Liver (tissue), 3 donors: ENCODE data around the gene CACNA1S.

Source experiments
- HNF4G ChIP-seq: IDR thresholded peaks from 2 replicates; pipeline ENCODE4 v1.6.1; 2016; ENCODE audit warnings: antibody characterized with exemption
- RAD21 ChIP-seq, 2 donors: IDR thresholded peaks; 2 replicates each; pipeline ENCODE4 v1.6.1; 2016; ENCODE audit warnings: antibody characterized with exemption in 2 of 2, mild to moderate bottlenecking in 2 of 2
- TF ChIP-seq, protein P1 (sequence below): fragments of 150-350 bp; IDR thresholded peaks from 2 replicates; pipeline ENCODE4 v1.5.1; 2017; ENCODE audit warnings: improper control_type of control experiment, low read depth, low read length; ENCODE audit not compliant: missing input control
- TF ChIP-seq, protein P2 (sequence below): IDR thresholded peaks from 2 replicates; pipeline ENCODE4 v1.6.1; 2016; ENCODE audit warnings: antibody characterized with exemption, mild to moderate bottlenecking
- TF ChIP-seq, protein P3 (sequence below): IDR thresholded peaks from 2 replicates; pipeline ENCODE4 v1.6.1; 2016; ENCODE audit warnings: antibody characterized with exemption
- TF ChIP-seq, protein P4 (sequence below): IDR thresholded peaks from 2 replicates; pipeline ENCODE4 v1.6.1; 2016; ENCODE audit warnings: antibody characterized with exemption
- donor health status: healthy.
- donor health status: healthy.

DNA sequence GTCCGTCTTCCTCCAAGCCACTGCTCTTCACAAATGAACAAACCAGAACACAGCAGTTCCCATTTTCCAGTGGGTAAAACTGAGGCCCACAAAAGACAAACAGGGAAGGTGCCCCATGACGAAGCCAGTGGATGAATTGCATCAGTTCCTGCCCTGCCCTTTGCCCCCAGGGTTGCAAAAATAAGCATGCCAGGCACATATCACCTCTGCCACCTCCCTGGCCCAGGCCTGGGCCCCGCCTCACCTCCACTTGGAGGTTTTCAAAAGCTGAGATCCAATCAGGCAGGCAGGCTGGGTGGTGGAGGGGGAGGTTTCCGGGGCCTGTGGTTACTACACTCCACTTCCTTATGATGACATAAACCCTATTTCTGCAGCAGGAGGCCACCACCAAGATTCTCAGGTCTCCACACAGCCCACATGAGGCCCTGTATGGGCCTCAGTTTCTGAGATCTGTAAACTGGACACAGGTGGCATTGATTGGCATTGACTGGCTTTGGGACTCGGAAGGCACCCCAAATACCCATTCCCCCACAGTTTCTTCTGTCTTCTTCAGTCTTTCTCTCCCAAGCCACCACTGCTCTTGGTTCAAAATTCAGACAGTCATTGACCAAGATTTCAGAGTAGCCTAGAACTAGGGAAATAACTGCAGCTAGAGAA is 92.8 kb downstream of the CACNA1S start:
- TF ChIP-seq, protein P1, sequence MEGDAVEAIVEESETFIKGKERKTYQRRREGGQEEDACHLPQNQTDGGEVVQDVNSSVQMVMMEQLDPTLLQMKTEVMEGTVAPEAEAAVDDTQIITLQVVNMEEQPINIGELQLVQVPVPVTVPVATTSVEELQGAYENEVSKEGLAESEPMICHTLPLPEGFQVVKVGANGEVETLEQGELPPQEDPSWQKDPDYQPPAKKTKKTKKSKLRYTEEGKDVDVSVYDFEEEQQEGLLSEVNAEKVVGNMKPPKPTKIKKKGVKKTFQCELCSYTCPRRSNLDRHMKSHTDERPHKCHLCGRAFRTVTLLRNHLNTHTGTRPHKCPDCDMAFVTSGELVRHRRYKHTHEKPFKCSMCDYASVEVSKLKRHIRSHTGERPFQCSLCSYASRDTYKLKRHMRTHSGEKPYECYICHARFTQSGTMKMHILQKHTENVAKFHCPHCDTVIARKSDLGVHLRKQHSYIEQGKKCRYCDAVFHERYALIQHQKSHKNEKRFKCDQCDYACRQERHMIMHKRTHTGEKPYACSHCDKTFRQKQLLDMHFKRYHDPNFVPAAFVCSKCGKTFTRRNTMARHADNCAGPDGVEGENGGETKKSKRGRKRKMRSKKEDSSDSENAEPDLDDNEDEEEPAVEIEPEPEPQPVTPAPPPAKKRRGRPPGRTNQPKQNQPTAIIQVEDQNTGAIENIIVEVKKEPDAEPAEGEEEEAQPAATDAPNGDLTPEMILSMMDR: no peak
- TF ChIP-seq, protein P2, sequence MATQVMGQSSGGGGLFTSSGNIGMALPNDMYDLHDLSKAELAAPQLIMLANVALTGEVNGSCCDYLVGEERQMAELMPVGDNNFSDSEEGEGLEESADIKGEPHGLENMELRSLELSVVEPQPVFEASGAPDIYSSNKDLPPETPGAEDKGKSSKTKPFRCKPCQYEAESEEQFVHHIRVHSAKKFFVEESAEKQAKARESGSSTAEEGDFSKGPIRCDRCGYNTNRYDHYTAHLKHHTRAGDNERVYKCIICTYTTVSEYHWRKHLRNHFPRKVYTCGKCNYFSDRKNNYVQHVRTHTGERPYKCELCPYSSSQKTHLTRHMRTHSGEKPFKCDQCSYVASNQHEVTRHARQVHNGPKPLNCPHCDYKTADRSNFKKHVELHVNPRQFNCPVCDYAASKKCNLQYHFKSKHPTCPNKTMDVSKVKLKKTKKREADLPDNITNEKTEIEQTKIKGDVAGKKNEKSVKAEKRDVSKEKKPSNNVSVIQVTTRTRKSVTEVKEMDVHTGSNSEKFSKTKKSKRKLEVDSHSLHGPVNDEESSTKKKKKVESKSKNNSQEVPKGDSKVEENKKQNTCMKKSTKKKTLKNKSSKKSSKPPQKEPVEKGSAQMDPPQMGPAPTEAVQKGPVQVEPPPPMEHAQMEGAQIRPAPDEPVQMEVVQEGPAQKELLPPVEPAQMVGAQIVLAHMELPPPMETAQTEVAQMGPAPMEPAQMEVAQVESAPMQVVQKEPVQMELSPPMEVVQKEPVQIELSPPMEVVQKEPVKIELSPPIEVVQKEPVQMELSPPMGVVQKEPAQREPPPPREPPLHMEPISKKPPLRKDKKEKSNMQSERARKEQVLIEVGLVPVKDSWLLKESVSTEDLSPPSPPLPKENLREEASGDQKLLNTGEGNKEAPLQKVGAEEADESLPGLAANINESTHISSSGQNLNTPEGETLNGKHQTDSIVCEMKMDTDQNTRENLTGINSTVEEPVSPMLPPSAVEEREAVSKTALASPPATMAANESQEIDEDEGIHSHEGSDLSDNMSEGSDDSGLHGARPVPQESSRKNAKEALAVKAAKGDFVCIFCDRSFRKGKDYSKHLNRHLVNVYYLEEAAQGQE: peak; percentile 40
- TF ChIP-seq HNF4G: peak; percentile 85
- TF ChIP-seq, protein P3, sequence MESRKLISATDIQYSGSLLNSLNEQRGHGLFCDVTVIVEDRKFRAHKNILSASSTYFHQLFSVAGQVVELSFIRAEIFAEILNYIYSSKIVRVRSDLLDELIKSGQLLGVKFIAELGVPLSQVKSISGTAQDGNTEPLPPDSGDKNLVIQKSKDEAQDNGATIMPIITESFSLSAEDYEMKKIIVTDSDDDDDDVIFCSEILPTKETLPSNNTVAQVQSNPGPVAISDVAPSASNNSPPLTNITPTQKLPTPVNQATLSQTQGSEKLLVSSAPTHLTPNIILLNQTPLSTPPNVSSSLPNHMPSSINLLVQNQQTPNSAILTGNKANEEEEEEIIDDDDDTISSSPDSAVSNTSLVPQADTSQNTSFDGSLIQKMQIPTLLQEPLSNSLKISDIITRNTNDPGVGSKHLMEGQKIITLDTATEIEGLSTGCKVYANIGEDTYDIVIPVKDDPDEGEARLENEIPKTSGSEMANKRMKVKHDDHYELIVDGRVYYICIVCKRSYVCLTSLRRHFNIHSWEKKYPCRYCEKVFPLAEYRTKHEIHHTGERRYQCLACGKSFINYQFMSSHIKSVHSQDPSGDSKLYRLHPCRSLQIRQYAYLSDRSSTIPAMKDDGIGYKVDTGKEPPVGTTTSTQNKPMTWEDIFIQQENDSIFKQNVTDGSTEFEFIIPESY: no peak
- no peak for TF ChIP-seq RAD21 (IDR thresholded peaks at IDR 0.05)
- TF ChIP-seq, protein P4, sequence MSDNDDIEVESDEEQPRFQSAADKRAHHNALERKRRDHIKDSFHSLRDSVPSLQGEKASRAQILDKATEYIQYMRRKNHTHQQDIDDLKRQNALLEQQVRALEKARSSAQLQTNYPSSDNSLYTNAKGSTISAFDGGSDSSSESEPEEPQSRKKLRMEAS: peak; percentile 40
